Mucosa of descending colon (tissue), 3 donors: Measurements from ENCODE around the gene TBC1D7. TPM values are rescaled to one million over a fixed set of nuclear protein-coding genes. Genes with fewer than 3 reads are reported as not detected.

ENCODE experiments used
- ATAC-seq: fragments of 200-7000 bp; cut with Tn5 transposase; one replicate; pipeline ENCODE4 v1.9.1; 2020; ENCODE audit warnings: mild to moderate bottlenecking, moderate library complexity
- DNase-seq, 3 donors: peaks; one replicate each; pipeline ENCODE4 v3.0.0-alpha.2; 2020
- H3K36me3 ChIP-seq: fragments of 200-600 bp; one replicate; pipeline ENCODE4 v1.8.0; 2021; ENCODE audit warnings: low read depth, mild to moderate bottlenecking
- H3K4me1 ChIP-seq: fragments of 200-600 bp; one replicate; pipeline ENCODE4 v1.8.0; 2021; ENCODE audit warnings: low read depth, mild to moderate bottlenecking
- H3K4me3 ChIP-seq: fragments of 200-600 bp; one replicate; pipeline ENCODE4 v1.8.0; 2021; ENCODE audit warnings: mild to moderate bottlenecking
- H3K9me3 ChIP-seq: fragments of 200-600 bp; one replicate; pipeline ENCODE4 v1.8.0; 2021; ENCODE audit warnings: mild to moderate bottlenecking
- intact Hi-C, 2 donors: fragments of 100-400 bp; cut with DNase I in 1 of 2; cut with micrococcal nuclease in 1 of 2; formaldehyde crosslinking; loops; one replicate each; pipeline versions ENCODE4 v1.11.0 to v1.11.1; 2022; cut with DNase I, micrococcal nuclease
- total RNA-seq, 3 donors: library from RNA; stranded (reverse); fragmentation: NEBNext Ultra II Directional in 2 of 3; extraction: Animal tissue kit (Norgen Biotek cat#: 25700) in 2 of 3; gene quantifications; one replicate each; pipeline versions ENCODE4 v1.2.1 to v1.2.4, GENCODE V29; 2021 to 2023
- TF ChIP-seq, protein P1 (sequence below): fragments of 200-600 bp; IDR thresholded peaks from one replicate; pipeline ENCODE4 v1.8.0; 2022; ENCODE audit warnings: antibody characterized with exemption, mild to moderate bottlenecking
- donor health status: DM: no; HTN: no; CAD: no; lungs with moderate emphysema.
- donor health status: DM: no; HTN: no; CAD: no.
- donor health status: DM: no; HTN: yes; CAD: no.

Gene TBC1D7
- total RNA-seq, 3 donors from 2014 or later, result 14.0 to 25.7 (median 22.4) TPM

DNA sequence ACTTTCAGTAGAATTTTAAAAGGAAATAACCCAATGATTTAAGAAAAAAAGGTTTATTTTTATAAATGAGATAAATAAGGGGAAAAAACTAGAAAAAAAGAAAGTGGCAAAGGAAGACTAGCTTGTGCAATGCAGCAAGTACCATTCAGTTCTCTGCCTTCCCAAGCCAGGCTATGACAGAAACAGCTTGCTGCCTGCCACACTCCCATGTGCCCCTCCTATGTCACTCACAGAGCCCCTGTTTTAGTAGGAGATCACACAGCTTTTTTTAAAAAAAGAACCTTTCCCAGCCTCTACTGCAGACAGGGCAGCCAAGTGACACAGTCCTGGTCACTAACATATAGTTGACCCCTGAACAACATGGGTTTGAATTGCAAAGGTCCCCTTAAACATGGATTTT, 13.5 kb downstream of the TBC1D7 start:
- TF ChIP-seq, protein P1, sequence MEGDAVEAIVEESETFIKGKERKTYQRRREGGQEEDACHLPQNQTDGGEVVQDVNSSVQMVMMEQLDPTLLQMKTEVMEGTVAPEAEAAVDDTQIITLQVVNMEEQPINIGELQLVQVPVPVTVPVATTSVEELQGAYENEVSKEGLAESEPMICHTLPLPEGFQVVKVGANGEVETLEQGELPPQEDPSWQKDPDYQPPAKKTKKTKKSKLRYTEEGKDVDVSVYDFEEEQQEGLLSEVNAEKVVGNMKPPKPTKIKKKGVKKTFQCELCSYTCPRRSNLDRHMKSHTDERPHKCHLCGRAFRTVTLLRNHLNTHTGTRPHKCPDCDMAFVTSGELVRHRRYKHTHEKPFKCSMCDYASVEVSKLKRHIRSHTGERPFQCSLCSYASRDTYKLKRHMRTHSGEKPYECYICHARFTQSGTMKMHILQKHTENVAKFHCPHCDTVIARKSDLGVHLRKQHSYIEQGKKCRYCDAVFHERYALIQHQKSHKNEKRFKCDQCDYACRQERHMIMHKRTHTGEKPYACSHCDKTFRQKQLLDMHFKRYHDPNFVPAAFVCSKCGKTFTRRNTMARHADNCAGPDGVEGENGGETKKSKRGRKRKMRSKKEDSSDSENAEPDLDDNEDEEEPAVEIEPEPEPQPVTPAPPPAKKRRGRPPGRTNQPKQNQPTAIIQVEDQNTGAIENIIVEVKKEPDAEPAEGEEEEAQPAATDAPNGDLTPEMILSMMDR, result no peak
- no peaks in the 10 kb centered on the region for H3K9me3 ChIP-seq
- ATAC-seq (no peak), DNase-seq (no peak)
- intact Hi-C loops, result no loop called here
- H3K4me3 ChIP-seq, result no peak overlapping the region
- H3K4me1 ChIP-seq, result no peaks in the 10 kb centered on the region
- no peaks in the 10 kb centered on the region for H3K36me3 ChIP-seq

DNA sequence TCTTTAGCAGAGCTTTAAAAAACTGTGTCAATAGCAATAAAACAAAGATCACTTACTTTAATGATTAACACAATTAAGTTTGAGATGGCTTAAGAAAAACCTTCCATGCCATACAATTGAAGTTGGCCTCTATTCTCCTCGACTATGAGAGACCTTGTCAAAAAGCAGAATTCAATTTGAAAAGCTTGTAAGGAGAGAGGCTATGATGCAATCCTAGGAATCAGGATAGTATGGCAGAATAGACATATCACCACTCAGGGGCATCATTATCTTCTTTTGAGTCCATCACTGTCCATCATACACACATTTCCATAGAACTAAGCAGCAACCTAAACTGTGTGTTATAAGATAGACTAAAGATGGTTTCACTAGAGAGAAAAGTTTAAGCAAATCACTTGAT, 17.2 kb downstream of the TBC1D7 start:
- Histone ChIP-seq H3K4me3 (no peak overlapping the region), H3K9me3 (no peaks in the 10 kb centered on the region), H3K36me3 (peaks cover 5% of the 10 kb centered on the region), H3K4me1 (no peaks in the 10 kb centered on the region)
- TF ChIP-seq, protein P1, result no peak
- intact Hi-C loops, result no loop called here
- no peak for ATAC-seq
- no peak for DNase-seq

DNA sequence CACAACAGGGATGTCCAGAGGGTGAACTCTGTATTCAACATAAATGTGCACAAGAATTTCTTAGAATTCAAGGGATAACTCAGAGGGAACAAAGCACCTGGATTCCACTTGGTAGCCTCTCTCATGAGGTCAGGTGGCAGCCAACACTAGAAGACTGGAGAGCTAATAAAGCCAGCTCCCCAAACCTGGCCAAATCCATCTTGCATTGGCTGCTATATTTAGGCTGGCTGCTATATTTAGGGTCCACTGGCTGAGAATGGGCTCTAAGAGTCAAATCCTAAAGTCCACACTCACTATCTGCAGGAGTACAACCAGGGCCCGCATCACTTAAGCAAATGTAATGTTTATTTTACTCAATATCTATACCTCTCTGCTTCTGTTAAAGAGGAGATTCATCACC, 20.0 kb downstream of the TBC1D7 start:
- H3K9me3 ChIP-seq, result no peaks in the 10 kb centered on the region
- H3K4me1 ChIP-seq, result peaks cover 11% of the 10 kb centered on the region
- ATAC-seq, result no peak
- intact Hi-C loops, result no loop called here
- TF ChIP-seq, protein P1, result no peak
- peaks cover 5% of the 10 kb centered on the region for H3K36me3 ChIP-seq
- DNase-seq, result no peak
- H3K4me3 ChIP-seq, result no peak overlapping the region

DNA sequence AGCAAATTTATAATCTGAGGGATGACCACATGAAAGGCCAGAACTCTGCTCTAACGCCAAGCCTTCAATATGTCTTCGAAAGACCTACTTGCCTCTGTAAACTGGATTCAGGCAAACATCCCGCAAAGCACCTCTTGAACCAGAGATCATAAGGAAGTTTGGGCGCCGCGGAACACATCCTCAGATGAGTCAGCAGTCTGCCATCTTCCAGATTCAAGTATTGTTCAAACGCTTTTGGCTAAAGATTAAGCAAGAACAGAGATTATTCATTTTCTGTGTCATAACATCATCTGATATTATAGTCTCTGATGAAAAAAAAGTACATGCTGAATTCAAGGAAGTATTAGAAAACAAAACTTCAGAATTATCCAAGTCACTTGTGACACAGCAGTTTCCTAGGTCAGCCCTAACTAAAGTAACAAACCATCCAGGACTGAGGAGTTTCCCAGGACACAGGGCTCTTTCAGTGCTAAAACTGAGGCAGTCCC, 20.8 kb downstream of the TBC1D7 start:
- DNase-seq (no peak), ATAC-seq (peak; percentile 38)
- intact Hi-C loops, result no loop called here
- H3K4me1 ChIP-seq, result peaks cover 17% of the 10 kb centered on the region
- H3K36me3 ChIP-seq, result peaks cover 5% of the 10 kb centered on the region
- TF ChIP-seq, protein P1, result no peak
- no peak overlapping the region for H3K4me3 ChIP-seq
- no peaks in the 10 kb centered on the region for H3K9me3 ChIP-seq

DNA sequence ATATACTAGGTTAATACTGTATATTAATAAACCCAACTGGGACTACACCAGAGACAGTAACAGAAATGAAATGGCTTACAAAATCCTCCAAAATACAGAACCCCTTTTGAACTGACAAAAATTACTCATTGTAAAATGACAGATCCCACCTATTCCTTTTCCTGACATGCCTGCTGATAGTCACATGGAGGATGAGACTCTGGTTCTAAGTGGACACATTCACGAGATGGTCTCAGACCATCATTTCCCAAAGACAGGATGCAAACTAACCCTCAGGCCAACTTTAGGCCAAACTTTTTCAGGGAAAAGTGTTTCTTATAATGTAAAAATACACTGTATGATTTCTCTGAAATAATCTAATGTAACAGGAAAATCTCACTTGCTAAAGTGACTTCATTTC, 22.5 kb downstream of the TBC1D7 start:
- Histone ChIP-seq H3K4me1 (peaks cover 21% of the 10 kb centered on the region), H3K4me3 (no peak overlapping the region), H3K9me3 (no peaks in the 10 kb centered on the region), H3K36me3 (peaks cover 5% of the 10 kb centered on the region)
- TF ChIP-seq, protein P1, result no peak
- intact Hi-C loops, result no loop called here
- ATAC-seq, result no peak
- DNase-seq, result no peak

DNA sequence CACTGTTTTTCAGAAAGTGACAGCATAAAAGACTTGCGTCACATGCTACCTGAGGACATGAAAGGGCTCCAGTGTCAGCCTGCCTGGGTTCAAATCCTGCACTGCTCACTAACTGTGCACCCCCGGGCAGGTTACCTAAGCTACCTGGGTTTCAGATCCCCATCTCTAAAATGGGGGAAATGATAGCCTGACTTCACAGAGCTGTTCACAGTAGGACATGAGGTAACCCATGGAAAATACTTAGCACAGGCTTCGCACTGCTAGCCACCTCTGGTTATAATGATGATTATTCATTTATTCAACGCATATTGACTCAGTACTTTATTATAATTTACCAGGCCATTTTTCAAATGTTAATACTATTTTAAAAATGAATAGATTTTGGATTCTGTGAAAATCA, 23.0 kb downstream of the TBC1D7 start:
- Histone ChIP-seq H3K9me3 (no peaks in the 10 kb centered on the region), H3K36me3 (peaks cover 5% of the 10 kb centered on the region), H3K4me3 (no peak overlapping the region), H3K4me1 (peaks cover 21% of the 10 kb centered on the region)
- TF ChIP-seq, protein P1, result no peak
- intact Hi-C loops, result no loop called here
- no peak for ATAC-seq
- no peak for DNase-seq
